ENCODE data around the gene ABLIM3. TPM values are rescaled to one million over a fixed set of nuclear protein-coding genes. Genes with fewer than 3 reads are reported as not detected.

The ABLIM3 gene
- polyA plus RNA-seq, 1 donor from 2014 or later = 17.7 TPM

GRCh38 chr5:149282027-149282965 is 141.0 kb downstream of the ABLIM3 start:
- no peaks in the 10 kb centered on the region for H3K27me3 ChIP-seq (ENCODE audit: insufficient read depth, low read depth, low read length)
- TF ChIP-seq SMC3 (conservative IDR thresholded peaks at IDR 0.05; ENCODE audit: poor library complexity) = no peak
- no peak for TF ChIP-seq RAD21 (conservative IDR thresholded peaks at IDR 0.05)
- no peak for TF ChIP-seq CTCF (IDR thresholded peaks at IDR 0.05; ENCODE audit: poor library complexity, severe bottlenecking)
- no peak for TF ChIP-seq POLR2AphosphoS5 (IDR thresholded peaks at IDR 0.05)
- no peak for TF ChIP-seq TAF1 (IDR thresholded peaks at IDR 0.05; ENCODE audit: low read depth)
- no peak for TF ChIP-seq EZH2 (IDR thresholded peaks at IDR 0.05; ENCODE audit: borderline replicate concordance, insufficient read depth, low read length, poor library complexity, severe bottlenecking)
- no peak for TF ChIP-seq MXI1 (conservative IDR thresholded peaks at IDR 0.05; ENCODE audit: poor library complexity, severe bottlenecking)
- no peak for TF ChIP-seq EP300 (conservative IDR thresholded peaks at IDR 0.05; ENCODE audit: poor library complexity, severe bottlenecking)
- TF ChIP-seq, protein P1, sequence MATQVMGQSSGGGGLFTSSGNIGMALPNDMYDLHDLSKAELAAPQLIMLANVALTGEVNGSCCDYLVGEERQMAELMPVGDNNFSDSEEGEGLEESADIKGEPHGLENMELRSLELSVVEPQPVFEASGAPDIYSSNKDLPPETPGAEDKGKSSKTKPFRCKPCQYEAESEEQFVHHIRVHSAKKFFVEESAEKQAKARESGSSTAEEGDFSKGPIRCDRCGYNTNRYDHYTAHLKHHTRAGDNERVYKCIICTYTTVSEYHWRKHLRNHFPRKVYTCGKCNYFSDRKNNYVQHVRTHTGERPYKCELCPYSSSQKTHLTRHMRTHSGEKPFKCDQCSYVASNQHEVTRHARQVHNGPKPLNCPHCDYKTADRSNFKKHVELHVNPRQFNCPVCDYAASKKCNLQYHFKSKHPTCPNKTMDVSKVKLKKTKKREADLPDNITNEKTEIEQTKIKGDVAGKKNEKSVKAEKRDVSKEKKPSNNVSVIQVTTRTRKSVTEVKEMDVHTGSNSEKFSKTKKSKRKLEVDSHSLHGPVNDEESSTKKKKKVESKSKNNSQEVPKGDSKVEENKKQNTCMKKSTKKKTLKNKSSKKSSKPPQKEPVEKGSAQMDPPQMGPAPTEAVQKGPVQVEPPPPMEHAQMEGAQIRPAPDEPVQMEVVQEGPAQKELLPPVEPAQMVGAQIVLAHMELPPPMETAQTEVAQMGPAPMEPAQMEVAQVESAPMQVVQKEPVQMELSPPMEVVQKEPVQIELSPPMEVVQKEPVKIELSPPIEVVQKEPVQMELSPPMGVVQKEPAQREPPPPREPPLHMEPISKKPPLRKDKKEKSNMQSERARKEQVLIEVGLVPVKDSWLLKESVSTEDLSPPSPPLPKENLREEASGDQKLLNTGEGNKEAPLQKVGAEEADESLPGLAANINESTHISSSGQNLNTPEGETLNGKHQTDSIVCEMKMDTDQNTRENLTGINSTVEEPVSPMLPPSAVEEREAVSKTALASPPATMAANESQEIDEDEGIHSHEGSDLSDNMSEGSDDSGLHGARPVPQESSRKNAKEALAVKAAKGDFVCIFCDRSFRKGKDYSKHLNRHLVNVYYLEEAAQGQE (IDR thresholded peaks at IDR 0.05; ENCODE audit: borderline replicate concordance) = no peak
- no peaks in the 10 kb centered on the region for H3K36me3 ChIP-seq (ENCODE audit: insufficient read depth, low read length)
- no peaks in the 10 kb centered on the region for H4K20me1 ChIP-seq (ENCODE audit: insufficient read depth)
- no peaks in the 10 kb centered on the region for H3K9me3 ChIP-seq (ENCODE audit: low read length)
- no peak overlapping the region for H3K4me3 ChIP-seq (ENCODE audit: low read length)
- H3K27ac ChIP-seq (ENCODE audit: low read length) = no peak overlapping the region
- no peak overlapping the region for H2AFZ ChIP-seq (ENCODE audit: low read depth, low read length)
- no peaks in the 10 kb centered on the region for H3K79me2 ChIP-seq (replicated peaks; ENCODE audit: insufficient read depth, low read length)
- H3K9ac ChIP-seq (ENCODE audit: low read length) = no peak overlapping the region
- H3K9me2 ChIP-seq (ENCODE audit: insufficient read depth, low read length) = no peaks in the 10 kb centered on the region
- no peaks in the 10 kb centered on the region for H3F3A ChIP-seq (ENCODE audit: insufficient read depth, low read length, poor library complexity, severe bottlenecking)
- no peak overlapping the region for H3K4me2 ChIP-seq (ENCODE audit: low read length)

- no peaks in the 10 kb centered on the region for H3F3A ChIP-seq (ENCODE audit: insufficient read depth, low read length, poor library complexity, severe bottlenecking)
- H3K9me3 ChIP-seq (ENCODE audit: low read length) = no peaks in the 10 kb centered on the region
- no peak overlapping the region for H3K27ac ChIP-seq (ENCODE audit: low read length)
- H2AFZ ChIP-seq (ENCODE audit: low read depth, low read length) = no peak overlapping the region
- no peak overlapping the region for H3K4me3 ChIP-seq (ENCODE audit: low read length)
- H3K4me2 ChIP-seq (ENCODE audit: low read length) = no peak overlapping the region
- H3K9ac ChIP-seq (ENCODE audit: low read length) = no peak overlapping the region
- H3K9me2 ChIP-seq (ENCODE audit: insufficient read depth, low read length) = no peaks in the 10 kb centered on the region
- no peaks in the 10 kb centered on the region for H3K79me2 ChIP-seq (replicated peaks; ENCODE audit: insufficient read depth, low read length)
- no peaks in the 10 kb centered on the region for H3K36me3 ChIP-seq (ENCODE audit: insufficient read depth, low read length)
- no peaks in the 10 kb centered on the region for H4K20me1 ChIP-seq (ENCODE audit: insufficient read depth)
- TF ChIP-seq, protein P1 (IDR thresholded peaks at IDR 0.05; ENCODE audit: borderline replicate concordance) = no peak
- TF ChIP-seq MXI1 (conservative IDR thresholded peaks at IDR 0.05; ENCODE audit: poor library complexity, severe bottlenecking) (no peak), TAF1 (IDR thresholded peaks at IDR 0.05; ENCODE audit: low read depth) (no peak), RAD21 (conservative IDR thresholded peaks at IDR 0.05) (no peak), EP300 (conservative IDR thresholded peaks at IDR 0.05; ENCODE audit: poor library complexity, severe bottlenecking) (no peak), SMC3 (conservative IDR thresholded peaks at IDR 0.05; ENCODE audit: poor library complexity) (no peak), POLR2AphosphoS5 (IDR thresholded peaks at IDR 0.05) (no peak), CTCF (IDR thresholded peaks at IDR 0.05; ENCODE audit: poor library complexity, severe bottlenecking) (no peak), EZH2 (IDR thresholded peaks at IDR 0.05; ENCODE audit: borderline replicate concordance, insufficient read depth, low read length, poor library complexity, severe bottlenecking) (no peak)
- no peaks in the 10 kb centered on the region for H3K27me3 ChIP-seq (ENCODE audit: insufficient read depth, low read depth, low read length)
Measured at GRCh38 chr5:149282966-149283332, 141.7 kb downstream of the ABLIM3 start.
